HG02678 (cell line): ENCODE data around the gene SH3BGR.
"Not testable (repeated sequence)": the region's sequence is repeated elsewhere in the genome, so short reads cannot be mapped to it uniquely, and the experiment has no call there.

ENCODE experiments used
- ATAC-seq: cut with Tn5 transposase; IDR thresholded peaks from one replicate; pipeline ENCODE4 v1.9.1; 2021; ENCODE audit warnings: mild to moderate bottlenecking, moderate library complexity; ENCODE audit not compliant: unreplicated experiment

The SH3BGR gene

DNA sequence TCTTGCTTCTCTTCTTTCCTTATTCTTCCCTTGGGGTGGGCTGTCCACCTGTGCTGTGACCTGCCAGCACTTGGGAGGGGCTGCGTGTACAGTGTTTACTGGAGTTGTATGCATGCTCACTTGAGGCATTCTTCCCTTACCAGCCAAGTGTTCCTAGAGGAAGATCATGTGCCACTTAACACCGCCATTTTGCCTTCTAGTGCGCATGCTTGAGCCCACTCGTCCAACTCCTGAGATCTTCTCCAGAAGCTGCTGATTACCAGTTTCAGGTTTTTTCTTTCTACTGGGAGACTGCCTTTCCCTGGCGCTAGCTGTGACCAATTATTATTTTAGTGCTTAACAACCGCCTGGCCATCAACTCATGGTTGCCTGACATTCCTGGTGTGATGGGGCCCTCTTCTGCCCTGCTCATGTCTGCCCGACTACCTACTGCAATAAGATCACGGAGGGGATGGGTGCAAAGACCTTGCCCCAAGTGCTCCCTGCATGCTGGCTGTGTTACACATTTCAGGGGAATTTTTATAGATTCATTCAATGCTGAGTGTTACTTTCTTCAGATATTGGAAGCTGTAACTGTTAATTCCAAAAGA is 86.8 kb downstream of the SH3BGR start:
- no peak for ATAC-seq

DNA sequence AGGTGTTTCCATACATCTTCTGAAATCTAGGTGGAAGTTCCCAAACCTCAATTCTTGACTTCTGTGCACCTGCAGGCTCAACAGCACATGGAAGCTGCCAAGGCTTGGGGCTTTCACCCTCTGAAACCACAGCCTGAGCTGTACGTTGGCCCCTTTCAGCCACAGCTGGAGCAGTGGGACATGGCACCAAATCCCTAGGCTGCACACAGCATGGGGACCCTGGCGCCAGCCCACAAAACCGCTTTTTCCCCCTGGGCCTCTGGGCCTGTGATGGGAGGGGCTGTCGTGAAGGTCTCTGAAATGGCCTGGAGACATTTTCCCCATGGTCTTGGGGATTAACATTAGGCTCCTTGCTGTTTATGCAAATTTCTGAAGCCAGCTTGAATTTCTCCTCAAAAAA is 88.6 kb downstream of the SH3BGR start:
- ATAC-seq, result not testable (repeated sequence)

DNA sequence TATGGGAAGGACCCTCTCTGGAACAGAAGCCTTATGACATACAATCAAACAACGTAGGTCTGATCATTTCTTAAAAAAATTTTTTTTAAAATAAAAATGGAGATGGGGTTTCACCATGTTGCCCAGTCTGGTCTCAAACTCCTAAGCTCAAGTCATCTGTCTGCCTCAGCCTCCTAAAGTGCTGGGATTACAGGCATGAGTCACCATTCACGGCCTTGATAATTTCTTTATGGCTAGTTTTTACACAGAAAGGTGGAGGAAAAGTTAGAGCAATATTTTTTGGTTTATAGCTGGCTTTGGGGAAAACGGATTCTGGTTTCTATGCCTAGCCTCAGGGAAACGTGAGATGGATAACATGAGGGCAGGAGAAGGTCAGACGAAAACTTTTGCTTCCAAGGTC is 91.0 kb downstream of the SH3BGR start:
- no peak for ATAC-seq

DNA sequence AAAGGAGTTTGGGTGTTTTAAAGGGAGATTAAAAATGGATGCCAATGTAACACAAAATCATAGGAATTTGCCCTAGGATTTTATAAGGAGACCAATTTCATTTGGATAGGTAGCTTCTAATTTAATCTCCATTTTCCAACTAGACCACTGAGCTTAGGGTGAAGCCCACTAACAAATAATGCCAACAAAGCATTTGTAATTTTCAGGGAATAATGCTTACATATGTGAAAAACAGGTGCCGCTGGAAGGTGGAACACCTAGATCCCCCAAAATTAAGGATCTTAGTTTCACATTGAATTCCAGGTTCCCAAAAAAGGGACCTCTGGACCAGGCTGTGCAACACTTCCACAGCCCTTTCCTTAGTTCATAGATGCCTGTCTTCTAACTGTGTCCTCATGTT is 94.8 kb downstream of the SH3BGR start:
- ATAC-seq, result no peak

DNA sequence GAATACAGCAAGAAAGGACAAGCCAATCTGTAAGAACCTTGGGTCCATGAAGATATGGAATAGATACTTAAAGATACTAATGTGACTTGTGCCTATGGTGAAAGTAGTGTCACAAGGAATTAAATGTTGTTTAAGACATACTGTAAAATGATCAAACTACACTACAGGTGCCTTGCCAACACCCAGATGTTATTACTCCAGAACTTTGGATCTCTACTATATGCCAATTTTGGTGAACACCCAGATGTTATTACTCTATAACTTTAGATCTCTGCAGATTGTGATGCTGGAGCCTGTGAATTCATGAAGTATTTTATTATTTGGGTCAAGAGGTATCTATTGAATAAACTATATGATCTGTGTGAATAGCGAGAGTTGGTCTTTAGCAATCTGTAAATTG is 101.1 kb downstream of the SH3BGR start:
- no peak for ATAC-seq

DNA sequence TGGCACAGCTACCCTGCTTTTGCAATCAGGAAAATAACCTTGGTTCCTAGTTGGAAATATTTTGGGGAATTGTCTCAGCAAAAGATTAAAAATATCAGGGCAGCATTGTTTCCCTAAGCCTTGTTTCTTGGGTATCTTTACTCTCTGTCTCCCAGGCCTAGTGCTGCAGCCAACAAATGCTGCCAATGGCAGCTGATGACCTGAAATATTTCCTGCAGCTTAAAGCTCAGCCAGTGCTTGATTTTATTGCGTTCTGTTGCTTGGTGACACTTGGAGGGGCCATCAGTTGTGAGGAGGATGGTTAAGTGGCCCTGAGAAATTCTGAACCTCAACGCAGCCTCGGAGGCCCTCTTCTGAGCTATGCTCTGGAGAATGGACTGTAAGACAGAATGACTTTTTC is 101.6 kb downstream of the SH3BGR start:
- ATAC-seq, result no peak

DNA sequence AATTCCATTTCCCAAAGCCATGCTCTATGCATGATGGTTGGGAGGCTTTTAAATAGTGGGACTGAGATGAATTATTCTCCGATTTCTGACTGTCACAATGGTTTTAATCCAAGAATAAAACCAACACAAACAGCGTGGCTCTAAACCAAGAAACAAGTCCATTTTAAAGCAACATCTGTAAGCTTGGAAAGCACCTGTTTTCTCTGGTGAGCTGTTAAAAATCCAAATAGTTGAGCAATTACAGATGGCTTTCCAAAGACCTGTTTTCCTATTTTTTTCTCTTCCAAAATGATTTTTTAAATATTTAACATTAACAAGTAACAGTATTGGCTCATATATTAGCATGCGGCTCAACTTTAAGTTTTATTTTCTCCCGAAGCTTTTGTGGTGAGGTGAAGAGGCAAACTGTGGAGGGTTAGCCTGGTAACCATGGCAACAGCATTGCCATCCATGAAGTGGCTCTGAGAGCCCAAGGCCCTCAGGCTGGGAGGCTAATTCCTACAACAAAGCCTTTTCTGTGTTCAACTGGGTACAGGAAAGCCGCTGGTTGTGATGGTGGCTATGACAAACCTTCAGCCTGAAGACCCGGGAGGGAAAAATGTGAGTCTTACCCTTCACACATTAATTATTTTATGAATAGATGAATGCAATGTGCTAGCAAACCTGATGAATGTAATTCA is 104.3 kb downstream of the SH3BGR start:
- no peak for ATAC-seq

DNA sequence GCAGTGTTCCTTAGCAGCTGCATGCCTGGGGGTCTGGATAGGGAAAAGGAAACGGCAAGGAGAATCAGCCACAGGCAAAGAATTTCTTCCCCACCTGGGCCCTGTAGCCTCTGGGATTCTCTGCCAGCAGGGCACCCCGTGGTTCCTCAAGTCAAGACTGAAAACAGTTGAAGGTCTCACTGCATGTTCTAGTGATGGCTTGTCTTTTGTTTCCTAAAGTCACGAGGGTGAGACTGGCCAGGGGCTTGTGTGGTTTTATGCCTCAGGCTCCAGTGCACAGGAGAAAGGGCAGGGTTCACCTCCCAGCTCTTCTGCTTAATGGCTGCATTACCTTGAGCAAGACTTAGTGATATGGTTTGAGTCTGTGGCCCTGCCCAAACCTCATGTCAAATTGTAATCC is 107.7 kb downstream of the SH3BGR start:
- ATAC-seq, result no peak

DNA sequence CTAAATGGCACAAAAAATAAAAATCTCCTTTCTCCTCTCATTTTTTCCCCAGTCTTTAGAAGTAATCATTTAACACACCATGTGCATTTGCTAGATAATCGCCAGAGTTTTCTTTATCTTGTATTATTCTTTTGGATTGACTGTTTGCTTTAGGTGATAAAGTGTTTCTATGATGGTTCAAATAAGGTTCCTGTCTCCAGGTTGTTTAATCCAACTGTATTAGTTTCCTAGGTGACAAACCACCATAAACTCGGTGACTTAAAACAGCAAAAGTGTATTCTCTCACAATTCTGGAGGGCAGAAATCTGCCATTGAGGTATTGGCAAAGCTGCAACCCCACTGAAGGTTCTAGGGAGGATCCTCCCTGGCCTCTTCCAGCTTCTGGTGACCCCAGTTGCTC is 109.4 kb downstream of the SH3BGR start:
- no peak for ATAC-seq

DNA sequence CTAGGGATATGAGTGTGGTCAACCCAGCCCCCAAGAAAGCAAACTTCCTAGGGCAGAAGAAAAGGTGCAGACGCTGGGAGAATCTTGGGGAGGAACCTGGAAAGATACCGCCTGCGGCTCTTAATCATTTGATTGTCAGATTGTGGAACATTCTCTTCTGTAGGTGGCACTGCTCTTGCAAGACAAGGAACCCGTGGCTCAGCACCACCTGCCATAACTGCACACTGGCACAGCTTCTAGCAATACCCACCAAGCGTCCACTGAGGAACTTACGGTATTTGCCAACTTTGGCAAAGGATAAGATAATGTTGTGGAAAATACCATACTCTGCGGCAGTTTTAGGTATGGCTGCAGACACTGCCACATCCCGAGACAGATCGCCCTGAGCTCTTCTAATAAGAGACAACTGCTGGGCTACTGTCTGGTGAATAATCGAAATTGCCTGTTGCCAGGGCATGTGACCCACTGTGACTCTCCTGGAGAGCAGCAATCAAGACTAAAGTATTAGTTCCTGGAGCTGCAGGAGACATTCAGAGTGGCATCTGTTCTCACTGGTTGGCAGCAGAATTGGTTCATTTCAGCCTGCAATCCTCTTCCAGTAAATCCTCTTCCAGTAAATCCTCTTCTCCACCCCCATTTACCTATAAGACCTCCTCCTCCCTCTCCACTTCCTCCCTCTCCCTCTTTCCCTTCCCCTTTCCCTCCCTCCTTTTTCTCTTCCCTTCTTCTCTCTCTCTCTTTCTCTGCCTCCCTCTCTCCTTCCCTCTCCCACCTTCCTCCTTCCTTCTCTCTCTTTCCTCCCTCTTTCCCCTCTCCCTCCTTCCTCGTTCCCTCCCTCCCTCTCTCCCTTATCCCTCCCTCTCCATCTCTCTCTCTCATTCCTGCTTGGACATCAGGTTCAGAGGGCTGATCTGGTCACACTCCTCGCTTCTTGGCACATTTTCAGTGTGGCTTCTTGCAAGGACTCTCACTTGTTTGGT is 111.3 kb downstream of the SH3BGR start:
- ATAC-seq, result no peak

DNA sequence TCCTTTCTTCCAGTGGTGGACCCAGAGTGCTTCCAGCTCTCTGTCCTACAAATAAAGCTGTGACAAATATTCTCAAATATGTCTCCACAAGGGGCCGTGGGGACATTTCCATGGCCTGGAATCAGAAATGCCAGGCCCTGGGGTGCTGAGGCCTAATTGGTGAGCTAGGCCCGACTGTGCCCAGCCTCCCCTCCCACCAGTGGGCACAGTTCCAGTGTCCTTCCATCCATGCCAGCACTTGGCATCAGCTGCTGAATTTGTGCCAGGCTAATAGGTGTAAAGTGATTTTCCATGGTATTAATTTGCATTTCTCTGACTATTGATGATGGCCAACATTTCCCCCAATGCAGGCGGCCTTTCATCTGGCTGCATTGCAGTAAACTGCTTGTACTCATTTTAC is 112.4 kb downstream of the SH3BGR start:
- no peak for ATAC-seq
